ENCODE results near the gene SYNE1. TPM values are rescaled to one million over a fixed set of nuclear protein-coding genes. Genes with fewer than 3 reads are reported as not detected.

SYNE1 gene
- total and polyA plus RNA-seq, 8 donors = 12.8 to 279 (median 108) TPM

GRCh38 chr6:152552616-152553209, 84.4 kb downstream of the SYNE1 start:
- H3K36me3 ChIP-seq = no peaks in the 10 kb centered on the region
- DNase-seq = peak; percentile 71 to 82
- no peaks in the 10 kb centered on the region for H3K27me3 ChIP-seq
- H3K9me3 ChIP-seq = peaks cover 0 to 11% (median 4%) of the 10 kb centered on the region in 4 donors
- peak in 5 of 7 experiments; percentile 66 to 88 (median 84) for TF ChIP-seq CTCF (IDR thresholded peaks at IDR 0.05)
- no peak for TF ChIP-seq POLR2AphosphoS5 (IDR thresholded peaks at IDR 0.05)
- H3K27ac ChIP-seq = no peak overlapping the region
- intact Hi-C loops (cut with DNase I; ENCODE audit: low total_unique reads) = loop anchor here (5.0 kb wide), 1 partner anchor 85 kb away; the partner anchor contains the start of gene SYNE1
- H3K4me3 ChIP-seq = no peak overlapping the region
- no peaks in the 10 kb centered on the region for H3K4me1 ChIP-seq
- WGBS, 5 donors = 28 to 36% (median 33%) methylated on average over 9 of the region's 9 CpGs

GRCh38 chr6:152543519-152543918, 93.6 kb downstream of the SYNE1 start:
- H3K27ac ChIP-seq = no peak overlapping the region
- intact Hi-C loops (cut with DNase I; ENCODE audit: low total_unique reads) = no loop called here
- no peak overlapping the region for H3K4me3 ChIP-seq
- H3K9me3 ChIP-seq = no peaks in the 10 kb centered on the region
- no peaks in the 10 kb centered on the region for H3K4me1 ChIP-seq
- no peaks in the 10 kb centered on the region for H3K36me3 ChIP-seq
- TF ChIP-seq POLR2AphosphoS5 (IDR thresholded peaks at IDR 0.05) = no peak
- no peak for DNase-seq
- 66 to 88% (median 84%) methylated on average over 2 of the region's 2 CpGs for WGBS, 5 donors
- H3K27me3 ChIP-seq = no peaks in the 10 kb centered on the region

- Histone ChIP-seq H3K36me3 (no peaks in the 10 kb centered on the region), H3K4me3 (no peak overlapping the region), H3K4me1 (no peaks in the 10 kb centered on the region), H3K27ac (no peak overlapping the region), H3K9me3 (no peaks in the 10 kb centered on the region), H3K27me3 (no peaks in the 10 kb centered on the region)
- no peak for TF ChIP-seq EP300 (IDR thresholded peaks at IDR 0.05)
- no peak for TF ChIP-seq POLR2AphosphoS5 (IDR thresholded peaks at IDR 0.05)
- no peak for TF ChIP-seq POLR2A (IDR thresholded peaks at IDR 0.05)
- TF ChIP-seq CTCF (IDR thresholded peaks at IDR 0.05) = no peak
- intact Hi-C loops (cut with DNase I; ENCODE audit: low total_unique reads) = no loop called here
- 74 to 91% (median 87%) methylated on average over 2 of the region's 2 CpGs for WGBS, 5 donors
- no peak for DNase-seq
These were observed 96.8 kb downstream of the SYNE1 start for GRCh38 chr6:152540381-152540780.

GRCh38 chr6:152534541-152534940, 102.6 kb downstream of the SYNE1 start:
- 66 to 83% (median 79%) methylated on average over 1 of the region's 1 CpG for WGBS, 5 donors
- Histone ChIP-seq H3K27ac (no peak overlapping the region), H3K4me3 (no peak overlapping the region), H3K36me3 (no peaks in the 10 kb centered on the region), H3K9me3 (no peaks in the 10 kb centered on the region), H3K4me1 (no peaks in the 10 kb centered on the region), H3K27me3 (no peaks in the 10 kb centered on the region)
- TF ChIP-seq EP300 (IDR thresholded peaks at IDR 0.05) = no peak
- TF ChIP-seq POLR2AphosphoS5 (IDR thresholded peaks at IDR 0.05) = no peak
- no peak for TF ChIP-seq CTCF (IDR thresholded peaks at IDR 0.05)
- no peak for TF ChIP-seq POLR2A (IDR thresholded peaks at IDR 0.05)
- intact Hi-C loops (cut with DNase I; ENCODE audit: low total_unique reads) = no loop called here
- no peak for DNase-seq
